ENCODE results near the gene TEX53.
A peak's percentile ranks its signal among the peaks of the same experiment; 100 is the strongest.

Gene TEX53

GRCh38 chr9:114657705-114658104, at the start of gene TEX53:
Gene TEX53 (minus strand): TSS chr9:114657805. CDS start chr9:114657774, 31 bp downstream.
- no peak for DNase-seq

GRCh38 chr9:114706711-114707110, 49.1 kb upstream of the TEX53 start:
- DNase-seq: no peak

- DNase-seq: no peak
Measured at GRCh38 chr9:114701988-114702387, 44.4 kb upstream of the TEX53 start.

GRCh38 chr9:114697951-114698351, 40.3 kb upstream of the TEX53 start:
- no peak for DNase-seq

GRCh38 chr9:114696814-114697544, 39.4 kb upstream of the TEX53 start:
- DNase-seq: no peak

GRCh38 chr9:114695948-114696347, 38.3 kb upstream of the TEX53 start:
- DNase-seq: no peak

GRCh38 chr9:114694719-114695269, 37.2 kb upstream of the TEX53 start:
- DNase-seq: no peak

GRCh38 chr9:114694146-114694545, 36.5 kb upstream of the TEX53 start:
- no peak for DNase-seq

GRCh38 chr9:114693248-114693855, 35.7 kb upstream of the TEX53 start:
- no peak for DNase-seq

GRCh38 chr9:114691956-114692295, 34.3 kb upstream of the TEX53 start:
- no peak for DNase-seq

- DNase-seq: no peak
Measured at GRCh38 chr9:114691046-114691955, 33.7 kb upstream of the TEX53 start.

GRCh38 chr9:114690308-114690707, 32.7 kb upstream of the TEX53 start:
- DNase-seq: no peak

- no peak for DNase-seq
Measured at GRCh38 chr9:114689813-114690212, 32.2 kb upstream of the TEX53 start.

GRCh38 chr9:114688909-114689610, 31.5 kb upstream of the TEX53 start:
- DNase-seq: no peak

- DNase-seq: no peak
Measured at GRCh38 chr9:114688379-114688778, 30.8 kb upstream of the TEX53 start.

GRCh38 chr9:114687034-114687433, 29.4 kb upstream of the TEX53 start:
- DNase-seq: no peak

GRCh38 chr9:114685951-114686350, 28.3 kb upstream of the TEX53 start:
- DNase-seq: no peak

GRCh38 chr9:114684036-114684435, 26.4 kb upstream of the TEX53 start:
- no peak for DNase-seq

GRCh38 chr9:114682846-114683245, 25.2 kb upstream of the TEX53 start:
- no peak for DNase-seq

- peak; percentile 24 for DNase-seq
Measured at GRCh38 chr9:114681594-114682332, 24.2 kb upstream of the TEX53 start, which contains the start of gene TEX48. Gene TEX48 (minus strand): TSS chr9:114682192. CDS start chr9:114671723, 10,469 bp downstream.

GRCh38 chr9:114680259-114681001, 22.8 kb upstream of the TEX53 start:
- DNase-seq: no peak

Data from KG1 (cell line).